ENCODE measurements around the gene VASH2.

VASH2 gene

DNA sequence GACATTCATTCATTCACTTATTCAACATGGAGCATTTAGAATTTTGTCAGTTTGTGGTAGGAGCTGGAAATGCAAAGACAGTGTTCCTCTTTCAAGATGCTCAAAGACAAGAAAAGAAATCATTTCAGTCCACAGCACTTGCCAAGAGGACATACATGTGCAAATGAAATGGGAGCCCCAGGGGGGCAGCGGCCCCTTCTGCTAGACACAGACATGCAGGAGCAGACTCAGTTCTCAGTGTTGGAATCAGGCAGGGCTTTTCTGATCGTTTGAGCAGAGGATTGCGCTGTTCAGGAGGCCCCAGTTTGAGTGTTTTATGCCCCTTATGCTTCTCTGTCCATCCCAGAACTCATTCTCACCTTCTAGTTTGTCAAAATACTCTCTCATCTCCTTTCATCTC is 35.6 kb upstream of the VASH2 start:
- DNase-seq (ENCODE audit: low read depth) = no peak
- H3K4me3 ChIP-seq (ENCODE audit: low read depth, low read length) = no peak overlapping the region
- TF ChIP-seq, protein P1, sequence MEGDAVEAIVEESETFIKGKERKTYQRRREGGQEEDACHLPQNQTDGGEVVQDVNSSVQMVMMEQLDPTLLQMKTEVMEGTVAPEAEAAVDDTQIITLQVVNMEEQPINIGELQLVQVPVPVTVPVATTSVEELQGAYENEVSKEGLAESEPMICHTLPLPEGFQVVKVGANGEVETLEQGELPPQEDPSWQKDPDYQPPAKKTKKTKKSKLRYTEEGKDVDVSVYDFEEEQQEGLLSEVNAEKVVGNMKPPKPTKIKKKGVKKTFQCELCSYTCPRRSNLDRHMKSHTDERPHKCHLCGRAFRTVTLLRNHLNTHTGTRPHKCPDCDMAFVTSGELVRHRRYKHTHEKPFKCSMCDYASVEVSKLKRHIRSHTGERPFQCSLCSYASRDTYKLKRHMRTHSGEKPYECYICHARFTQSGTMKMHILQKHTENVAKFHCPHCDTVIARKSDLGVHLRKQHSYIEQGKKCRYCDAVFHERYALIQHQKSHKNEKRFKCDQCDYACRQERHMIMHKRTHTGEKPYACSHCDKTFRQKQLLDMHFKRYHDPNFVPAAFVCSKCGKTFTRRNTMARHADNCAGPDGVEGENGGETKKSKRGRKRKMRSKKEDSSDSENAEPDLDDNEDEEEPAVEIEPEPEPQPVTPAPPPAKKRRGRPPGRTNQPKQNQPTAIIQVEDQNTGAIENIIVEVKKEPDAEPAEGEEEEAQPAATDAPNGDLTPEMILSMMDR (IDR thresholded peaks at IDR 0.05; ENCODE audit: control insufficient read depth, extremely low read depth, insufficient read depth) = no peak

DNA sequence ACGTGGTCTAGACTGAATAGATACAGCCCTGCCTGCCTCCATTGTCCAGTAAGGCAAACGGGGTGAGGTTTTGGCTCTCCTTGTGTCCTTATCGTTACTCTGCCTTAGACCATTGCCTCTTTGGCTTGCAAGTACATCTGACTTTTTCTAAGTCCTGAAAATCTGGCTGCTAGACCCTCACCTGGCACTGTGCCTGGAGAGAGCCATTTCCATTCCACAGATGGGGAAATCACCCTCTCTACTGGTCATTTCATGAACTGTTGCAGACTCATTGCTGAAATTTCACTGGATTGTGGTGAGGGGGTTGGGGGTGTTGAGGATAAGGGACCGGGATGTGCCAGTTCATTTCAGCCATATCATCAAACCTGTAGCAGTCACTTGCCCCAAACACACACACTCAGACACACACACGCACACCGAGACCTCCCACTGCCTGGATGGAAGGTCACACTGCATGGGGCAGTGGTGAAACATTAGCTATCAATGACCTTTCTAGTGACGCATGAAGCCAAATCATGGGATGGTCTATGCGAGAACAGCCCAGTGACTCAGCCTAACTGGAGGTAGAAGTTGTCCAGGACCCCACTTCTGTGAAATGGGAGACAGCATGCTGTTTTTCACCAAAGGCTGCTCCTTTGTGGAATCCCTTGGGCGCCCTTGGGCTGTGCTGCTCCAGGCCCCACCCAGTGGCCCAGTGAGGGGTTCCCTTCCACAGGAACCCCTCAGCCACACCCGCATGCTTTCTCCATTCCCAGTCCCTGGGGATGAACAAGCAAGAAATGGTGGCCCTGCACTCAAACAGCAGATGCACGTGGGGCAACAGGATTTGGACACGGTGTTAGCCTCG is 34.9 kb upstream of the VASH2 start:
- DNase-seq (ENCODE audit: low read depth) = no peak
- H3K4me3 ChIP-seq (ENCODE audit: low read depth, low read length) = no peak overlapping the region
- TF ChIP-seq, protein P1 (IDR thresholded peaks at IDR 0.05; ENCODE audit: control insufficient read depth, extremely low read depth, insufficient read depth) = no peak; the same call in 1 of the 2 replicates

DNA sequence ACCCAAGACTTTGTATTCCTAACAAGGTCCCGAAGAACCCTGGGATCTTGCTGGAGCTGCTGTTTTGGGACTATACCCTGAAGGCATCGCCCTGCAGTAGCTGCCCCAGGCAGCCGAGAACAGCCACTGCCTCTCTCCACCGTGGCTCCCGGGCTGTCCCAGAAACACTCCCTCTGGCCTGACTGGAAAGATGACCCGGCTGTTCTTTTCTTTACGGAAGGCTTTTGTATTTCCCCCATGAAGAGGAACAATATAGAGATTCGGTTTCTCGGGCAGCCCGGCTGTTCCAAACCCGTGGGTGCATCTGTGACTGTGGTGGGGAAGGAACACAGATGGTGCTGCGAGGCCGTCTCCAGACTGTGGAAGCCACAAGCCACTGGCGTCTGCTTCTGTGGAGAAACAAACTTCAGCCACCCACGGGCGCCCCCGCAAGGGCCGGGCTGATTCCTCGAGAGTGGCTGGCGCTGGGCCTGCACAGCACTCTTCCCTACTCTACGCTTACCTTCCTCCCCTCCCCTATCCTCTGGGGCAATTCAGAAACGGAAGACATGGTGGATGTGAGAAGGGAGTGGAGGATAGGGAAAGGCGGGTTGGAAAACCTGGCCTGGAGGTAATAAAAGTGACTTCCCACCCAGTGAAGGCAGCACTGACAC is 33.7 kb upstream of the VASH2 start:
- TF ChIP-seq, protein P1 (IDR thresholded peaks at IDR 0.05; ENCODE audit: control insufficient read depth, extremely low read depth, insufficient read depth) = no peak
- DNase-seq (ENCODE audit: low read depth) = no peak

DNA sequence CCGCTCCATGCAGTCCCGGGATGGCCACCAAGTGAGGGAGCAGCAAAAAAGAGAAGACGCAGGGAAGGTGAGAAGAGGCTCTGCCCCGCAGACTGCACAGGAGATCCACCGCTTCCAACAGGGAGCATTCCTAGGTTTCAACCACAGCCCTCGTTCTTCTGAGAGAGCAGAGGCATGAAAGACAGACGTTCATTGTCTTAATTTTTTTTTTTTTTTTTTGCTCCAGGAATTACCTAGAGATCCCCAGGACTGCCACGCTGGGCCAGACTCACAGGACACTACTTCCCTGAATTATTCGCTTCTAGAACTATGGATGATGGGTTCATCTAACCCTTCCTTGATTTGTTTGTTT is 33.2 kb upstream of the VASH2 start:
- TF ChIP-seq, protein P1 (IDR thresholded peaks at IDR 0.05; ENCODE audit: control insufficient read depth, extremely low read depth, insufficient read depth) = no peak

More for the DNA sequence above, 33.7 kb upstream of the VASH2 start:
- H3K4me3 ChIP-seq (ENCODE audit: low read depth, low read length) = no peak overlapping the region

DNA sequence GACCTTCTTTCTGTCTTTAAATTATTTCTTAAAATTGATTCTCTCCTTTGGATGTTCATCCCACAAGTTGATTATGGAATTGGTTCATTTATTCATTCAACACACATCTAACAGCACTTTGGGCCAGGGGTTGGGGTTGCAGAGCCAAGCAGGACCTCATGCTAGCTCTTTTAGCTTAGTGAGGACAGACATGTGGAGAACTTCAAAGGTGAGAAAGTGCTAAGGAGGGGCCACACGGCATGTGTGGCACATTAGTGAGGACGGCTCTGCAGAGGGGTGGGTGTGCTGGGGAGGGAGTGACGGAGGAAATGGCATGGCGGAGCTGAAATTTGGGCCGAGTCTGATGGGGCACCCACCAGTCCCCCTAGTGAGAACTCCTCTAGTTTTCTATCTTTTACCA is 32.5 kb upstream of the VASH2 start:
- no peak for DNase-seq (ENCODE audit: low read depth)
- TF ChIP-seq, protein P1 (IDR thresholded peaks at IDR 0.05; ENCODE audit: control insufficient read depth, extremely low read depth, insufficient read depth) = no peak
- H3K4me3 ChIP-seq (ENCODE audit: low read depth, low read length) = no peak overlapping the region

More for the DNA sequence above, 33.2 kb upstream of the VASH2 start:
- DNase-seq (ENCODE audit: low read depth) = no peak
- no peak overlapping the region for H3K4me3 ChIP-seq (ENCODE audit: low read depth, low read length)

DNA sequence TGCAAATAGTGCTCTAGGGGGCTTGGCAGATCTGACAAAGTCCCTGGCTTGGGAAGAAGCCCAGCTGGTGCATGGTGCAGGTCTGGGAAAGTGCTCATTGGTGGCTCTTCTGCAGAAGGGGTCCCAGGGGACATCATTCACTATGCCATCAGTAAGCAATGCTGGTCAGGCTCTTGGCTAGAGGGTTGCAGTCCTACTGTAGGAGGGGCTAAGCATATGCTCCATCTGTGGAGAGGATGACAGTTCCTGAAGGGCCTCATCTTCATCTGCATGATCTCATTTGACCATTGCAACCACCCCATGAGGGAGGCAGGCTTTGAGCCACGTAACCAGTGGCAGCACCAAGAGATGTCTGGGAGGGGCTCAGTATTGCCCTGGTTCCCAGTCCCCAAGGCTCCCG is 31.5 kb upstream of the VASH2 start:
- TF ChIP-seq, protein P1 (IDR thresholded peaks at IDR 0.05; ENCODE audit: control insufficient read depth, extremely low read depth, insufficient read depth) = no peak
- no peak for DNase-seq (ENCODE audit: low read depth)
- H3K4me3 ChIP-seq (ENCODE audit: low read depth, low read length) = no peak overlapping the region

All from LNCaP clone FGC (cell line).